GM18511 (cell line): Measurements from ENCODE around the gene PTPRR.

ENCODE experiments used
- ATAC-seq: cut with Tn5 transposase; IDR thresholded peaks from one replicate; pipeline ENCODE4 v1.9.1; 2021; ENCODE audit warnings: mild to moderate bottlenecking, moderate library complexity; ENCODE audit not compliant: unreplicated experiment

The PTPRR gene

DNA sequence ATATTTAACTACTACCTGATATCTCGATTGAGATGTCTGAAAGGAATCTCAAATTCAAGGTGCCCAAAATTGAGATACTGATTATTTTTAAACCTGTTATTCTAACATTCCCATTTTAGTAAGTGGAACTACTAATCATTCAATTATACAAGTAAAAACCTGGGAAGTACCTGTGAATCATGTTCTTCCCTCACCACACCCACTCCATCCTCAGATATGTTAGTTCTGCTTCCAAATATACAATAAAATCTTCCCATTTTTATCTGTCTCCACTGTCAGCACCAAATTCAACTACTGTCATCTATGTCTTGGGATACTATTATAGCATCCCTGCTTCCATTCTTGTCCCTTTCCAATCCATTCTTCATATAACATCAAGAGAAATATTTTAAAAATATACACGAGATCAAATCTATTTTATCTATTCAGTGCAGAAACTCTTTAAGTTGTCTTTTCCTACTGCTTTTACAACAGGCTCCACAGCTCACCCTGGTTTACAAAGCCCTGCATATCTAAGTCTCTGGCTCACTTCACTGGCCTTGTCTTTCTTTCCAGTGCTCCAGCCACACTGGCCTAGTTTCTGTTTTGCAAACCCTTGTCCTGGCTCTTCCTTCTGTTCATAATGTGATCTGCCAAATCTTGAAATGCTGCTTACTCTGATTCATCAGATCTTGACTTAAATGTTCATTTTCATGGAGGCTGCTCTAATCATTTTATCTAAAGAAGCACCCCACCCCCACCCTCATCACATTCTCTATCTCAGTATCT lies 122.3 kb downstream of the PTPRR start:
- ATAC-seq = no peak

DNA sequence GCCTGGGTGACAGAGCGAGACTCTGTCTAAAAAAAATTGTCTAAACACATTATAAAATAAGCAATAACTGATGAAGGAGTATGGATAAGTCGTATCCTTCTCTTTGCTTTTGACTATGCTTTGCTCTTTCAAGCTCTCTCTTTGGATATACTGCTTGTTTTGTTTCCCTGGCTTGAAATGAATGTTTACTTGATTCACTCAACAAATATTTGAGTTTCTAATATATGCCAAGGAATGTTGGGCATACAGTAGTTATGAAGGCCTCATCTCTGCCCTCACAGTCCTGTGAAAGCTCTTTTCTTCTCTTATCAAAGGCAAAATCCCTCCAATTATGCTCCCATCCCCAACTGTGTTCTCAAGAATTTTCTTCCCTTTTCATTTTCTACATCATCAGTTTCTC lies 123.5 kb downstream of the PTPRR start:
- ATAC-seq = no peak

DNA sequence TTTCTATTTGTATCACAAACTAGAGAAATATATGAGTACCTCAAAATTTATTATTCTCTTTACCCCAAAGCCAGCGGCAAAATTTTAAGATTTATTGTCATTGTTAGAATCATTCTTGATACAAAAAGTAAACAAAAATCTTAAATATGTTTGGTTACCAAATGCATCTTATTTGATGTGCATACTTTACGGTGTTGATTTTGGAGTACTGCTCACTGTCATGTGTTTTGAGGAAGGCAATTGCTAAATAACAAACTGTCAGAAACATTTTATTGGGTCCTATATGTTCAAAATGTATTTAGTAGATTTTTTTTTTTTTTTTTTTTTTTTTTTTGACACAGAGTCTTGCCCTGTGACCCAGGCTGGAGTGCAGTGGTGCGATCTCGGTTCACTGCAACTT lies 124.9 kb downstream of the PTPRR start:
- no peak for ATAC-seq

DNA sequence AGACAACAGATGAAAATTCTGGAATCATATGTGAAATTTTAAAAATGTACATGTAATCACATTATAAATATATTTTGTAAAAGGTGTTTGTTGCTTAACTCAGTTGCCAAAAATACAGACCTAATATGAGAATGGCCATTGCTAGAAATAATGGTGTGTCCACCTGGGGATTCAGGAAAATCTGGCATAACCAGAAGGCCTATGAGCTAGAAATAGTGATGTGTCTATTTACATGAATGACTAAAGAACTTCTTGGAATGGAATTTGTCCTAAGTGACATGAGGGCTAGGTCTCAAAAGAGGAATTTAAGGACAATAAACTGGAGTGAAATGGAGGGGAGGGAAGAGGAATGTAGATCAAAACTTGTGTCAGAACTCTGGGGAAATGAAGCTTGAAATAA lies 126.4 kb downstream of the PTPRR start:
- no peak for ATAC-seq

DNA sequence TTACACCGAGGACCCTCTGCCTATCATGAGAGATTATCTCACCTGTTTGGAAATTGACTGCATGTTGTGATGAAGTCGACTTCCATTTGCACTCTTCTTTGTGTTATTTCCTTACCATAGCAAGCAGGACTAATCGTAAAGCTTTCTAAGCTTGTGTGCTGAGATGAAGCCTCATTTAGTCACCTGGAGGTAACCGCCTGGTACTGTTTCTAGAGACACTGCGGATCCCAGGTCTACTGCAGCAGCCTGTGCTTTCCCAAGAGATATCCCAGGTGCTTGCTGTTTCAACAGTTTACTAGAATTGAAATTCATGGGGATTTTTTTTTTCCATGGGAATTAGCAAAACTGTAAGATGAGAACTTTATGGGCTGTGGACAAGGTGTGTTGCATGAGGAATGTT lies 131.8 kb downstream of the PTPRR start:
- ATAC-seq = no peak

DNA sequence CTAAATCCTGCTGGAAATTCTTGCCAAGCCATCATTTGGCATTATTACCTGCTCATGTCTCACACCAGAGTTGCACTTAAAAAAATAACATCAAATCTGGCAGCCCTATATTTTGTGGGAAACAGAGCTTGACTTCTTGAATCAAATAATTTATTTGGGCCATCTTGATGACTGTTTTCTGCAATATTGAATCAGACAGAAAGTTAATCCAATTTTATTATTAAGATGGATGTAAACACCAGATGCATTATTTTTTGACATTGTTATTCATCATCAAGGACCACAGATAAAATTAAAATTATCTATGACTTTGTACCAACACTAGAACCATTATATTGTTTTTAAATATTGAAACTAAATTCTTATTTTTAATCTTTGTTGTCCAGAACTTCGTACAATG lies 132.9 kb downstream of the PTPRR start:
- ATAC-seq = no peak

DNA sequence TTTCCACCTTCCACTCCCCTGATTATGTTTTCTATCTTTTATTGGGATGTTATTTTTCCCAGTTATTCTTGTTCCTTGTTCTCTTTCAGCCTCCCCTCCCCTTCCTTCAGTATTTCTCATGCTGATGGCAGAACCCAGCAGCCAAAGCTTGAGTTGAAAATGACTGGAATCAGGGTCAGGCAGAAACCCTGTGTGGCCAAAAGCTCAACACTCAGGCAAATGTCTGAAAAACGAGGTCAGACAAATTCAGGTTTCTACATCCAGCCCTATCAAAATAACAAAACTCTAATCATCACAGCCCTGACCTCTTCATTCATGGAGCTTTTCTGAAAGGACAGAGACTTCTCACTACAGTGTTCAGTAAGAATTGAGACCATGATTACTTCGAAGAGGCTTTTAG lies 134.6 kb downstream of the PTPRR start:
- no peak for ATAC-seq

DNA sequence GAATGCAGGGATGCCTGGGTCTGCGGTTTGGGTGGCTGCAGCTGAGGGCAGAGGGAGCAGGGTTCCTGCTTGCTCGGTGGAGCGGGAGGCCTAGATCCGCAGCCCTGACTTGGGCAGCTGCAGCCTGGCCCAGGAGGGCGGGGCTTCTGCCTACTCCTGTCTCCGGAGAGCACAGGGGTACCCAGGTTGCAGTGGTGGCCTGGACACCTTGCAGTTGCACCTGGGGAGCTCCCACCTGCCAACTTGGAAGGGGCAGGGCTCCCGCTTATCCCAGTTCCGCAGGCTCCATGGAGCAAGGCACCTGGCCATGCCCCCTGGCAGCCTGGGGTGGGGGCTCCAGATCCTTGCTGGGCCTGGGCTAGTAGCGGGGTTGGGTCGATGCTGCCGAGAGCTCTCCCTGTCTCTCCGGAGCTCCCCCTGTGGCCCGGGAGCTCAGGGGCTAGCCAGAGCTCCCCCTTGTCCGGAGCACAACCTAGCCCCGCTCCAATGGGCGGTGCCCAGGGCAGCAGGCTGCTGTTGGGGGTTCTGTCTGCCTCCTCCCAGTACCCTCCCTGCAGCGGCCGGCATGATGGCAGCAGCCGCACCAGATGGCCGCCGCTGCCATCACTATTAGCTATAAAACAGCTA lies 136.4 kb downstream of the PTPRR start:
- ATAC-seq = no peak

DNA sequence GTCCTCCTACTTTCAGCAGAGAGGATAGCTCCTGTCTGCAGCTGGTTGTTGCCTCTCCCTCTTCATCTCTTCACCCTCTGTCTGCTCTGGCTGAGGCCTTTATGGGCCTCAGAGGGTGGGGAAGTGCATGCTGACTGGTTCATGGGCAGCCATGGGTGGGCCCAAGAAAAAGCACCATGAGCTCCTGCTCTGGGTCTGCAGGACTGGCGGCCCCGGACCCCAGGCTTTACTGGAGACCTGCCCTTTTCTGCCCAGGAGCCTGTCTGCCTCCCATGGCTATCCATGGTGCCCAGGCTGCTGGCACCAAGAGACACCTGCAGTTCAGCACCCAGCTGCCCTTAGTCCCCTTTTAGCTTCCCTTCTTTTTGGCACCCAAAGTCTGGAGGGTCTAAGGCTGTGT lies 137.1 kb downstream of the PTPRR start:
- no peak for ATAC-seq

DNA sequence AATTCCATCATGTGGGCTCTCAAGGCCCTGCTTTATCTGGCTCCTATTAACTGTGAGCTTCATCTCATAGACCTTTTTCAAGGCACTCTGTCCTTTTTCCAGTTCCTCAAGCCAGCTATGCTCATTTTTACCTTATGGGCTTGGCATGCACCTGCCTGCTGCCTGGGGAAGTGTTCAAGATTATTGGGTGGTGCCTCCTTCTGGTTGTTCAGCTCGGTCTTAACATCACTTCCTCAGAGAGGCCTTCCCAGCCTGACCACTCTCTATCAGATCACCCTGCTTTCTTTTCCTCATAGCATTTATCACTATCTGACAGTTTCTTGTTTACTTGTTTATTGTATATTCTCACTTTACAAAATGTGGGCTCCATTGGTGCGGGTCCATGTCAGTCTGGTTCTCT lies 141.3 kb downstream of the PTPRR start:
- ATAC-seq = no peak

DNA sequence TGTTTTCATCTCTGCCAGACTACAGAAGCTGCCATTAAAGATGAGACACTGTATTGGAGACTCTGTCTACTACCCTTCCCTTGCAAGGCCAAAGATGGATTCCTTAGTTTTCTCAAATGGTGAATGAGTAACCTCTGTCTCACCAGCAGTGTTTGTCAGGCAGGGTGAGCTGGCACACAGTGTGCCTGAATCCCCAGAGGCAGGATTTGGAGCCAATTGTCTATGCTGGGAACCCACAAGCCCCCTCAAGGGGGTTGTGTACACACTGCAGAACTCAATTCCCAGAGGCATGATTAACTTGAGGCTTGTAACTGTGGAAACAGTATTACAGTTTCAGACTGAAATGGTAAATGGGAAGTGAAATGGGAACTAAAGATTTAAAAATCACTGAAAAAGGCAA lies 146.5 kb downstream of the PTPRR start:
- ATAC-seq = no peak

DNA sequence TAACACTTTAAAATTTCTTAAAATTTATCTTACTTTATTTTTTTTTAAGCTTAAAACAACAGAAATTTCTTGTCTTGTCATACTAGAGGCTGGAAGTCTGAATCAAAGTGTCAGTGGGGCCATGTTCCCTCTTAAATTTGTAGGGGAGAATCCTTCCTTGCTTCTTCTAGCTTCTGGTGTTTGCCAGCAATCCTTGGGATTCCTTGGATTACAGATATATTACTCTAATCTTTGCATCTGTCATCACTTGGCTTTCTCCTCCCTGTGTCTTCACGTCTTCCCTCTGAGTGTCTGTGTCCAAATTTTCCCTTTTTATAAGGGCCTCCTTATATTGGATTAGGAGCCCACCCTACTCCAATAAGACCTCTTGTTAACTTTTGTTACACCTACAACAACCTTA lies 147.7 kb downstream of the PTPRR start:
- ATAC-seq = no peak

DNA sequence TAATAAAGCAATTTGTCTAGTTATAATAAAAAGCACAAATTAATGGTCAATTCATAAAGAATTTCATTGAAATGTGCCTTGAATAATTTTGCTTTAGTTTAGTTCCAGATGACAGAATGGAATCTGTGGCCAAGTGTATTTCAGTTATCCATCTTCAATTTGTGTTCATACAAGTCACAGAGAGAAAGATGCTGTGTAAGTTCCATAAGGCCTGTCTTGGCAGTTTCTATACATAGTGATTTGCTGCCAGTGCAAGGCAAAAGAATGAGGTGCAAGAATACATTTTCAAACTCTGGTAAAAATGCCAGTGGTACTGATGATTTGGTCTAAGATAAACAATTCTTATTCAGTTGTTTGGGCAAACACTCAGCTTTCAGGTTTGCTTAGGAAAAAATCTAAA lies 149.0 kb downstream of the PTPRR start:
- ATAC-seq = no peak

DNA sequence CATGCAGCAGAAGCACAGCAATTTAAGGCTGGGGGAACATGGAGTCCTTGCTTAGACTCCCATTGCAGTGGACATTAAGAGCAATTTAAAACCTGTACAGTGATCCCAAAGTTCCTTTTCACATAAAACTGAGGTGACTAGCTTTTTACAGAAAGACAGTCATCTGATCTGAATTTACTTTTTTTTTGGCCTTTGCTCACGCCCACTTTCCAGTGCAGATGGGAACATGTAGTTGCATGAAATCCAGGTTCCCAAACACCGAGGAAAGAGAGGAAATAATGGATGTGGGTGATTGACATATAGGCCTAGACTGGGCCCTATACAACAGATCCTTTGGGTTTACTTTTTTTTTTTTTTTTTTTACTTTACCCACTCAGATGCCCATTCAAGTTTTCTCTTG lies 156.9 kb downstream of the PTPRR start:
- no peak for ATAC-seq

DNA sequence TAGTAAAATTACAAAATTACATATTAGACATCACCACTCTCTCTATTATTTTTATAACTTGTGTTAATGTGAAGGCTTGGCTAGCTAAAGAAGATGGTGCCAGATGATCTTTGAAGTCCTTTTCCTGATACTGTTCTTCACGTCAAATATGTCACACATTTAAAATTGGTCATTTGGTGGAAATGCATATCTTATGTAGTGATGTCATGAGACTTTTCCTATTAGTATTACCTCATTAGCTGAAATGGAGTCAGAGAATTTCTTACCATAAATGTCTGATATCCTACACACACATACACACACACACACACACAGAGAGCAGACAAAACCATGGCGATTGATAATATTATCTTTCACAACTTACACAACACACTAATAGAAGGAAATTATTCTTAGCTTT lies 158.5 kb downstream of the PTPRR start:
- no peak for ATAC-seq

DNA sequence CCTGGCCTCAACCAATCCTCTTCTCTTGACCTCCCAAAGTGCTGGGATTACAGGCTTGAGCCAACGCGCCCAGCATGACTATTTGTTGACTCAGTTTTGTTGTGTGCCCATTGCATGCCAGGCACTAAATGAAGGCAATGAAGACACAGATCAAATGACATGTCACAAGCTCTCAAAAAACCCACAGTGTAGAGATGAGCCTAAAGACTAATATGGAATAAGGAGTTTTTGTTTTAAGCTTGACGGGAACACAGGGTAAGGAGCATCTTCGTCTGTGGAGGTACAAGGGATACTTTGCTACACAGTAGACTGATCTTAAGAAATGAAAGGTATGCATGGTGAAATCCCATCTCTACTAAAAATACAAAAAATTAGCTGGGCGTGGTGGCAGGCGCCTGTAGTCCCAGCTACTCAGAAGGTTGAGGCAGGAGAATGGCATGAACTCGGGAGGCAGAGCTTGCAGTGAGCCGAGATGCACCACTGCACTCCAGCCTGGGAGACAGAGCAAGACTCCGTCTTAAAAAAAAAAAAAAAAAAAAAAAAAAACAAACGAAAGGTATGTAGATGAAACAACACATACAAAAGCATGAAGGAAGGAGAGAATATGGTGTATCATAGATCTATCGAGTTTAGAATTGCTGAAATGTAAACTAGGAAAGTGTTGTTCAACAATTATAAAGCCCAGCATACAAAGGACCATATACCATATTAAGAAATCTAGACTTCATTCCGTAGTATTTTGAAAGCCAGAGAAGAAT lies 161.2 kb downstream of the PTPRR start:
- ATAC-seq = no peak

DNA sequence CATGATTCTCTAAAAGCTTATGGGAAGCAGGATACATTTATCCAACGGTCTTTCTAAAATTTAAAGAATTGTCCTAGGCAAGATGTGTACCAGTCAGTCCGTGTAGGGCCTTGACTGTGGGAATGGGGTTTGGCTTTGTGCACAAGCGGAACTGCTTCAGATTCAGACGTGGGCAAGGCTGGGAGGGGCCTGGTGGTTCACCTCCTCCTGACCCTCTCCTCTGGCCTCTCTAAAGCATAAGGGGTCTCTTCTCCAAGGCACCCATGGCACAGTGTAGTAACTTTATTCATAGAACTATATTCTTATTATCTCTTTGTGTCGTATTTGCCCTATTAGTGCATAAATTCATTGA lies 162.1 kb downstream of the PTPRR start:
- ATAC-seq = no peak

DNA sequence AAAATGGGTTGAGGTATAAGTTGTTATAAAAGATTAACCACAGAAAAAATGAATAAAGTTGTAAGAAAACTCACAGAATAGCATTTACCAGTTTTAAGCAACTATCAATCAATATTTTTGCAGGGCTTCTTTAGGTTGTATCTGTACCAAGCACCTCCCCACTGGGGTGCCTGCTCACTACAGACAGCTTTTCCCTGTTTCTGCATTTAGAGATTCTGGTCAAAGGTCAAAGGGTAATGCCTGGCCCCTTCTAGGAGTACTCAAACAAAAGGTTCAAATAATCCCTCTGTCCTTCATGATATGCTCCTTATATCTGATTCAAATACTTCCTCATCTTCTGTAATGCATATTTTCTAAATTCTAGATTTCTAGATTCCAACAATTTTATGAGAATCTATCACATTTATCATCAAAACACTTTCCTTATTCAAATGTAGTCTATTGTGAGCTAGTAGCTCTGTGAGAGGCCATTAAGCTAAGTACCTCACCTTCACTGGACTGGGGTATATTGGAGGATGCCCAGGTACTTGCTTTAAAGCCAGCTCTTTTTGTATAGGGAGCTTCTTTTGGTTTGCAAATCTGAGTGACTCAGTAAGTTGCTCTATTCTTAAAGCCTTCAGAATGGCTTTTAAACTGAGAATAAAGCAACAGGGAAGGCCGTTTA lies 162.6 kb downstream of the PTPRR start:
- ATAC-seq = no peak

DNA sequence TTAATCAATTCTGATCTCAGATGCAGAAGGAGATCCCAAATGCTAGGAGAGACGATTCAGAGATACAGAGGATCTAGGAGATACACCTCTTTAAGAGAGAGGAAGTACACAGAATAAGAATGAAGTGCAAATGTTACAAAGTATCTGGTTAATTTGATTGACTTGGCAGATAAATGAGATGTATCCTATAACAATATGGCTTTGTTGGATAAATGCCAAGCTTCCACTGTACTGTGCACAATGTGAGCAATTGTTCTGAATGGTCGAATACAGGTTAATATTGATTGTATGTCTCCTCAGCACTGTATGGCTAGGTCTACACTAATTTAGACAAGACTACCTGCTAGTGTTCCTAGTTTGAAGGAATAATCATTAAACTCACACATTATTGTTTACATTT lies 163.7 kb downstream of the PTPRR start:
- ATAC-seq = no peak

DNA sequence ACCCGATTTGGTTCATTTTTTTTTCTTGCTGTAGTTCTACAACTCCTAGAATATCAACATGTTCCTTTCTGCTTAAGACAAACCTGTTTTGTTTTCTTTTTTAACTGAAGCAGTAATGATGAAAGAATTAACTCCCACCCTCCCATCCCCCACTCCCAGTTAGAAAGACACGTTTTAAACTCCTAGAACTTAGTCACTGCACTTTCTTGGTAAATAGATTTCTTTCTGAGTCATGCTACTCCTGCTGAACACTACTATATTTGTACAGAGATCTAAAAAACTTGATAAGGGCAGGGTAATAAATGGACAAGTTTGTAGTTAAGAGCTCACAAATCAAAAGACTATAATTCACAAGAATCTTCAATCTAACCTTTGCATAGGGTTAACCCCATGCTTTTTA lies 164.4 kb downstream of the PTPRR start:
- ATAC-seq = no peak

DNA sequence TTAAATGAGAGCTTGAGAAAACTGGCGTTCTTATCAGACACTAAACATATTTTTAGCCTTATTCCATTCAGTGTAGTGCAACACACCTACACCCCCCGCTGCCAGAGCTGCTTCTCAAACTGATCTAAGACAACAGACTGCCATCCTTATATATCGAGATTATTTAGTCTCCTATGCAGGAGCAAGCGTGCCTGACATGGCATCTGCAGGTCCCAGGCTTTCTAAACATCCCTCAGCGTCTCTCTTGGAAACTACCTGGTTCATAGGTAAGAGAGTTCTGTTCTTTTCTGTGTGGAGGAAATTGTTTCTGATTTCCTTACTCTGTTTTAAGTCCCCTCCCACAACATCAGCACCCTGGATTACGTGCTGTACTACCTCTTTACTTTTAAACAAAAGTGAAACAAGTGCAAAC lies 166.2 kb downstream of the PTPRR start:
- ATAC-seq = no peak

DNA sequence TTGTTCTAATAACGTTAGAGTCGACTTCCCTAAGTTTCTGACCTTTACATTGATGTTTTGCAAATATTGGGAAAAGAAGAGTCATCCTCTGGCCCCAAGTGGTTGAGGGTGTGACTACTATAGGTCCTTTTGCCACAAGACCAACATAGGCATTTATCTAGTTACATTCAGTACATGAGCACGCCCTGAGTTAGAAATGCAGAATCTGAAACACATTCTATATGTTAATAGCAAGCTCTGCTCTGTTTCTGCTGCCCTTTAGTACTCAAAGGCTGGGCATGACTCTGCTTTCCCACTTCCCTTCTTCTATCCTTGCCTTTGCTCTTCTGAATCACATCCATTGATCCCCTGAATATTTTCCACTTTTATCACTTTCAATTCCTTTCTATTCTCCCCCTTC lies 168.2 kb downstream of the PTPRR start:
- no peak for ATAC-seq
